ENCODE measurements around the gene ARHGAP9. TPM values are rescaled to one million over a fixed set of nuclear protein-coding genes. Genes with fewer than 3 reads are reported as not detected.
A peak's percentile ranks its signal among the peaks of the same experiment; 100 is the strongest.
"Not testable (repeated sequence)": the region's sequence is repeated elsewhere in the genome, so short reads cannot be mapped to it uniquely, and the experiment has no call there.

The ARHGAP9 gene
- total RNA-seq, 1 experiment from 2014 or later: 0.44 TPM

- DNase-seq (ENCODE audit: low read depth): peak; percentile 89
Observed at GRCh38 chr12:57459055-57459749, 20.5 kb downstream of the ARHGAP9 start.

- DNase-seq (ENCODE audit: low read depth): no peak
Observed at GRCh38 chr12:57458665-57459054, 21.0 kb downstream of the ARHGAP9 start.

GRCh38 chr12:57456737-57457490 lies 22.8 kb downstream of the ARHGAP9 start:
- DNase-seq (ENCODE audit: low read depth): no peak

GRCh38 chr12:57456145-57456700 lies 23.4 kb downstream of the ARHGAP9 start:
- peak; percentile 51 for DNase-seq (ENCODE audit: low read depth)

GRCh38 chr12:57455374-57456144 lies 24.1 kb downstream of the ARHGAP9 start:
- no peak for DNase-seq (ENCODE audit: low read depth)

GRCh38 chr12:57454566-57455373 lies 24.9 kb downstream of the ARHGAP9 start, which contains the start of gene INHBE:
INHBE (plus strand) TSS chr12:57455307; CDS start chr12:57455537, 230 bp downstream.
- DNase-seq (ENCODE audit: low read depth): no peak

GRCh38 chr12:57454213-57454565 lies 25.5 kb downstream of the ARHGAP9 start:
- DNase-seq (ENCODE audit: low read depth): no peak

GRCh38 chr12:57452937-57453509 lies 26.6 kb downstream of the ARHGAP9 start:
- DNase-seq (ENCODE audit: low read depth): peak; percentile 63

- DNase-seq (ENCODE audit: low read depth): peak; percentile 71
Observed at GRCh38 chr12:57452181-57452936, 27.3 kb downstream of the ARHGAP9 start.

- no peak for DNase-seq (ENCODE audit: low read depth)
Observed at GRCh38 chr12:57451233-57451778, 28.4 kb downstream of the ARHGAP9 start.

GRCh38 chr12:57450057-57450456 lies 29.6 kb downstream of the ARHGAP9 start:
- no peak for DNase-seq (ENCODE audit: low read depth)

GRCh38 chr12:57449375-57449774 lies 30.3 kb downstream of the ARHGAP9 start:
- no peak for DNase-seq (ENCODE audit: low read depth)

- DNase-seq (ENCODE audit: low read depth): no peak
Observed at GRCh38 chr12:57448669-57449068, 31.0 kb downstream of the ARHGAP9 start.

GRCh38 chr12:57446292-57446960 lies 33.2 kb downstream of the ARHGAP9 start:
- no peak for DNase-seq (ENCODE audit: low read depth)

GRCh38 chr12:57444744-57445143 lies 34.9 kb downstream of the ARHGAP9 start:
- no peak for DNase-seq (ENCODE audit: low read depth)

GRCh38 chr12:57444337-57444736 lies 35.3 kb downstream of the ARHGAP9 start:
- not testable (repeated sequence) for DNase-seq (ENCODE audit: low read depth)

- DNase-seq (ENCODE audit: low read depth): no peak
Observed at GRCh38 chr12:57441846-57442427, 37.7 kb downstream of the ARHGAP9 start.

- DNase-seq (ENCODE audit: low read depth): not testable (repeated sequence)
Observed at GRCh38 chr12:57441393-57441792, 38.3 kb downstream of the ARHGAP9 start.

- no peak for DNase-seq (ENCODE audit: low read depth)
Observed at GRCh38 chr12:57439762-57440266, 39.9 kb downstream of the ARHGAP9 start.

Measured in M059J (cell line).